ENCODE results near the gene RSPH9.
"Not testable (repeated sequence)": the region's sequence is repeated elsewhere in the genome, so short reads cannot be mapped to it uniquely, and the experiment has no call there.

RSPH9 gene

GRCh38 chr6:43689421-43689820 is 44.6 kb downstream of the RSPH9 start:
- no peak for DNase-seq

GRCh38 chr6:43695215-43695966 is 50.6 kb downstream of the RSPH9 start:
- DNase-seq, result no peak

- no peak for DNase-seq
Observed at GRCh38 chr6:43695967-43696291, 51.1 kb downstream of the RSPH9 start.

GRCh38 chr6:43697421-43697820 is 52.6 kb downstream of the RSPH9 start:
- DNase-seq, result no peak

GRCh38 chr6:43698584-43699349 is 53.9 kb downstream of the RSPH9 start:
- DNase-seq, result no peak

- no peak for DNase-seq
Observed at GRCh38 chr6:43699564-43700186, 54.8 kb downstream of the RSPH9 start.

- not testable (repeated sequence) for DNase-seq
Observed at GRCh38 chr6:43700939-43701560, 56.2 kb downstream of the RSPH9 start.

- DNase-seq, result no peak
Observed at GRCh38 chr6:43702171-43702533, 57.3 kb downstream of the RSPH9 start.

- DNase-seq, result peak; percentile 25 to 46
Observed at GRCh38 chr6:43702534-43703440, 58.0 kb downstream of the RSPH9 start.

- DNase-seq, result no peak
Observed at GRCh38 chr6:43703512-43704429, 58.9 kb downstream of the RSPH9 start.

- DNase-seq, result no peak
Observed at GRCh38 chr6:43705996-43706395, 61.2 kb downstream of the RSPH9 start.

GRCh38 chr6:43706788-43707187 is 62.0 kb downstream of the RSPH9 start:
- no peak for DNase-seq

GRCh38 chr6:43707269-43707668 is 62.4 kb downstream of the RSPH9 start:
- DNase-seq, result no peak

- DNase-seq, result no peak
Observed at GRCh38 chr6:43707767-43708166, 62.9 kb downstream of the RSPH9 start.

GRCh38 chr6:43708860-43709653 is 64.2 kb downstream of the RSPH9 start:
- peak; percentile 36 to 39 for DNase-seq

- DNase-seq, result no peak
Observed at GRCh38 chr6:43709654-43710303, 64.9 kb downstream of the RSPH9 start.

- no peak for DNase-seq
Observed at GRCh38 chr6:43710576-43710975, 65.7 kb downstream of the RSPH9 start.

GRCh38 chr6:43712579-43712978 is 67.7 kb downstream of the RSPH9 start:
- DNase-seq, result no peak

- DNase-seq, result no peak
Observed at GRCh38 chr6:43713643-43714310, 68.9 kb downstream of the RSPH9 start.
